C4-2B (cell line): ENCODE results near the gene ZFYVE26.

Experiments used
- ZFX ChIP-seq: fragments of 450-650 bp; IDR thresholded peaks from 2 replicates; pipeline ENCODE4 v1.6.1; 2017
- TF ChIP-seq, protein P1 (sequence below): fragments of 450-650 bp; conservative IDR thresholded peaks from 2 replicates; pipeline ENCODE4 v1.5.1; 2017; ENCODE audit warnings: mild to moderate bottlenecking

DNA sequence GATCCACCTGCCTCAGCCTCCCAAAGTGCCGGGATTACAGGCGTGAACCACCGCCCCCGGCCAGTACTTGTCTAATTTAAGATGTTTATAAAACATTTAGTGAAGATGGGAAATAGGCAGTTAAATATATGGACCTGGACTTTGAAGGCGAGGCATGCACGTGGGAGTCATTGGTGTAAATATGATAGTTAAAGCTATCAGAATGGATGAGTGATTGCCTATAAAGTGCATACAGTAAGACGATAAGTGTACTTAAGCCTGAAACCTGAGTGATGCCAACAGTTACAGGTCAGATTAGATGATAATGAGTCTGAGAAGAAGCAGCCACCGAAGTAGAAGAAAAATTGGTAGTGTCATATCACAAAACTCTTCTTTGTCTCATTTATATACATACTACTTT is 14.7 kb upstream of the ZFYVE26 start:
- TF ChIP-seq, protein P1, sequence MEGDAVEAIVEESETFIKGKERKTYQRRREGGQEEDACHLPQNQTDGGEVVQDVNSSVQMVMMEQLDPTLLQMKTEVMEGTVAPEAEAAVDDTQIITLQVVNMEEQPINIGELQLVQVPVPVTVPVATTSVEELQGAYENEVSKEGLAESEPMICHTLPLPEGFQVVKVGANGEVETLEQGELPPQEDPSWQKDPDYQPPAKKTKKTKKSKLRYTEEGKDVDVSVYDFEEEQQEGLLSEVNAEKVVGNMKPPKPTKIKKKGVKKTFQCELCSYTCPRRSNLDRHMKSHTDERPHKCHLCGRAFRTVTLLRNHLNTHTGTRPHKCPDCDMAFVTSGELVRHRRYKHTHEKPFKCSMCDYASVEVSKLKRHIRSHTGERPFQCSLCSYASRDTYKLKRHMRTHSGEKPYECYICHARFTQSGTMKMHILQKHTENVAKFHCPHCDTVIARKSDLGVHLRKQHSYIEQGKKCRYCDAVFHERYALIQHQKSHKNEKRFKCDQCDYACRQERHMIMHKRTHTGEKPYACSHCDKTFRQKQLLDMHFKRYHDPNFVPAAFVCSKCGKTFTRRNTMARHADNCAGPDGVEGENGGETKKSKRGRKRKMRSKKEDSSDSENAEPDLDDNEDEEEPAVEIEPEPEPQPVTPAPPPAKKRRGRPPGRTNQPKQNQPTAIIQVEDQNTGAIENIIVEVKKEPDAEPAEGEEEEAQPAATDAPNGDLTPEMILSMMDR, result no peak
- TF ChIP-seq ZFX, result no peak
